H9 (cell line): ENCODE data around the gene TET3. TPM values are rescaled to one million over a fixed set of nuclear protein-coding genes. Genes with fewer than 3 reads are reported as not detected.

Experiments used
- DNase-seq: peaks from one replicate; pipeline ENCODE4 v3.0.0-alpha.2; 2017
- H2AFZ ChIP-seq: one replicate; pipeline ENCODE4 v1.6.1; 2013; ENCODE audit warnings: mild to moderate bottlenecking, low read length, control low read depth, moderate library complexity
- H2AK5ac ChIP-seq: 2 replicates; pipeline ENCODE4 v1.6.1; 2013; ENCODE audit warnings: low read length, control low read depth, mixed read lengths; ENCODE audit not compliant: insufficient read length
- H2BK120ac ChIP-seq: one replicate; pipeline ENCODE4 v1.6.1; 2013; ENCODE audit warnings: low read depth, mild to moderate bottlenecking, low read length, control low read depth, inconsistent platforms; ENCODE audit not compliant: poor library complexity, severe bottlenecking
- H2BK12ac ChIP-seq: 2 replicates; pipeline ENCODE4 v1.6.1; 2013; ENCODE audit warnings: low read length, control low read depth, mixed read lengths, low read depth; ENCODE audit not compliant: insufficient read length
- H2BK15ac ChIP-seq: 2 replicates; pipeline ENCODE4 v1.6.1; 2013; ENCODE audit warnings: low read depth, low read length, control low read depth
- H2BK20ac ChIP-seq: one replicate; pipeline ENCODE4 v1.6.1; 2013; ENCODE audit warnings: low read depth, mild to moderate bottlenecking, low read length, control low read depth, inconsistent platforms; ENCODE audit not compliant: poor library complexity, severe bottlenecking
- H2BK5ac ChIP-seq: 2 replicates; pipeline ENCODE4 v1.6.1; 2013; ENCODE audit warnings: low read length, control low read depth, mixed read lengths; ENCODE audit not compliant: insufficient read length
- H3K14ac ChIP-seq: 2 replicates; pipeline ENCODE4 v1.6.1; 2013; ENCODE audit warnings: low read length, control low read depth; ENCODE audit not compliant: insufficient read depth
- H3K18ac ChIP-seq: 2 replicates; pipeline ENCODE4 v1.6.1; 2013; ENCODE audit warnings: low read depth, mild to moderate bottlenecking, mixed read lengths, low read length, control low read depth; ENCODE audit not compliant: insufficient read length
- H3K23ac ChIP-seq: 2 replicates; pipeline ENCODE4 v1.6.1; 2013; ENCODE audit warnings: low read length, control low read depth, mixed read lengths, low read depth; ENCODE audit not compliant: insufficient read length
- H3K23me2 ChIP-seq: 2 replicates; pipeline ENCODE4 v1.6.1; 2013; ENCODE audit warnings: low read depth, mild to moderate bottlenecking, mixed read lengths, low read length, control low read depth; ENCODE audit not compliant: insufficient read length, poor library complexity, severe bottlenecking
- H3K27ac ChIP-seq: 2 replicates; pipeline ENCODE4 v1.5.1; 2013; ENCODE audit warnings: low read length, control low read depth, mixed read lengths, low read depth; ENCODE audit not compliant: insufficient read length
- H3K27me3 ChIP-seq: 2 replicates; pipeline ENCODE4 v1.6.1; 2013; ENCODE audit warnings: low read length, control low read depth, inconsistent platforms; ENCODE audit not compliant: insufficient read depth
- H3K4ac ChIP-seq: 2 replicates; pipeline ENCODE4 v1.6.1; 2013; ENCODE audit warnings: low read depth, mild to moderate bottlenecking, control low read depth, inconsistent platforms, low read length, moderate library complexity
- H3K4me1 ChIP-seq: 2 replicates; pipeline ENCODE4 v1.6.1; 2013; ENCODE audit warnings: low read length, control low read depth, inconsistent platforms; ENCODE audit not compliant: insufficient read depth
- H3K4me2 ChIP-seq: 2 replicates; pipeline ENCODE4 v1.6.1; 2013; ENCODE audit warnings: low read length, control low read depth, mixed read lengths; ENCODE audit not compliant: insufficient read length, insufficient read depth
- H3K56ac ChIP-seq: 2 replicates; pipeline ENCODE4 v1.6.1; 2013; ENCODE audit warnings: low read depth, mild to moderate bottlenecking, mixed read lengths, low read length, control low read depth; ENCODE audit not compliant: insufficient read length
- H3K79me1 ChIP-seq: 2 replicates; pipeline ENCODE4 v1.6.1; 2013; ENCODE audit warnings: low read depth, mild to moderate bottlenecking, moderate library complexity, low read length, control low read depth, inconsistent platforms; ENCODE audit not compliant: insufficient read depth, poor library complexity, severe bottlenecking
- H3K79me2 ChIP-seq: 2 replicates; pipeline ENCODE4 v1.6.1; 2013; ENCODE audit warnings: low read length, control low read depth, inconsistent platforms; ENCODE audit not compliant: insufficient read depth
- H3K9ac ChIP-seq: 2 replicates; pipeline ENCODE4 v1.6.1; 2013; ENCODE audit warnings: low read length, control low read depth, mixed read lengths; ENCODE audit not compliant: insufficient read length; ENCODE audit errors: extremely low read depth
- H3K9me3 ChIP-seq: one replicate; pipeline ENCODE4 v1.6.1; 2013; ENCODE audit warnings: low read depth, low read length, inconsistent platforms; ENCODE audit not compliant: control insufficient read depth
- H3T11ph ChIP-seq: one replicate; pipeline ENCODE4 v1.6.1; 2013; ENCODE audit warnings: mild to moderate bottlenecking, low read length, control low read depth, inconsistent platforms
- H4K20me1 ChIP-seq: one replicate; pipeline ENCODE4 v1.6.1; 2013; ENCODE audit not compliant: control insufficient read depth, insufficient read length, insufficient read depth
- H4K5ac ChIP-seq: 2 replicates; pipeline ENCODE4 v1.6.1; 2013; ENCODE audit warnings: low read depth, mild to moderate bottlenecking, mixed read lengths, low read length, control low read depth; ENCODE audit not compliant: insufficient read length
- H4K8ac ChIP-seq: replicated peaks from 2 replicates; pipeline ENCODE4 v1.6.1; 2013; ENCODE audit warnings: low read length, control low read depth, mixed read lengths, low read depth; ENCODE audit not compliant: insufficient read length
- H4K91ac ChIP-seq: 2 replicates; pipeline ENCODE4 v1.6.1; 2013; ENCODE audit warnings: low read depth, mild to moderate bottlenecking, moderate library complexity, mixed read lengths, low read length, control low read depth; ENCODE audit not compliant: insufficient read length
- H3K27ac Mint-ChIP-seq, 3 experiments: 2 replicates in 2 of 3; 3 replicates in 1 of 3; pipeline ENCODE4 v1.8.0; 2020 to 2021; ENCODE audit warnings: mixed read lengths in 3 of 3, mild to moderate bottlenecking in 1 of 3, moderate library complexity in 1 of 3
- H3K27me3 Mint-ChIP-seq: 2 replicates; pipeline ENCODE4 v1.8.0; 2021; ENCODE audit warnings: low read depth, mild to moderate bottlenecking, moderate library complexity, mixed read lengths
- H3K36me3 Mint-ChIP-seq, 3 experiments: 2 replicates in 2 of 3; 3 replicates in 1 of 3; pipeline ENCODE4 v1.8.0; 2020 to 2021; ENCODE audit warnings: low read depth in 3 of 3, mixed read lengths in 3 of 3; ENCODE audit not compliant: insufficient read depth in 1 of 3
- H3K4me1 Mint-ChIP-seq, 2 experiments: 2 replicates each; pipeline ENCODE4 v1.8.0; 2020; ENCODE audit warnings: mixed read lengths in 2 of 2
- H3K4me3 Mint-ChIP-seq, 2 experiments: 2 replicates in 1 of 2; 3 replicates in 1 of 2; pipeline ENCODE4 v1.8.0; 2020 to 2021; ENCODE audit warnings: mild to moderate bottlenecking in 2 of 2, mixed read lengths in 2 of 2, moderate library complexity in 1 of 2
- H3K9me3 Mint-ChIP-seq, 2 experiments: 2 replicates in 1 of 2; 3 replicates in 1 of 2; pipeline ENCODE4 v1.8.0; 2020; ENCODE audit warnings: mild to moderate bottlenecking in 2 of 2, mixed read lengths in 2 of 2, moderate library complexity in 1 of 2
- WGBS: extraction: QIAGEN DNeasy Blood & Tissue Kit; methylation state at CpG from one replicate; pipeline ENCODE4 v1.1.7; 2013; ENCODE audit warnings: missing lambda C conversion rate, low lambda C conversion rate, mixed read lengths; ENCODE audit not compliant: insufficient read length; ENCODE audit errors: extremely low coverage; 5-methylcytosine and 5-hydroxymethylcytosine counted together
- total RNA-seq: library from RNA; stranded (reverse); gene quantifications from 2 replicates; pipeline ENCODE4 v1.2.1, GENCODE V29; 2021
- TF ChIP-seq, protein P1 (sequence below): fragments of 200-600 bp; sonication (generic); conservative IDR thresholded peaks from 3 replicates; pipeline ENCODE4 v1.8.0; 2021; ENCODE audit warnings: antibody characterized with exemption, mild to moderate bottlenecking

Gene TET3
- total RNA-seq, 1 experiment from 2014 or later: 24.7 TPM

DNA sequence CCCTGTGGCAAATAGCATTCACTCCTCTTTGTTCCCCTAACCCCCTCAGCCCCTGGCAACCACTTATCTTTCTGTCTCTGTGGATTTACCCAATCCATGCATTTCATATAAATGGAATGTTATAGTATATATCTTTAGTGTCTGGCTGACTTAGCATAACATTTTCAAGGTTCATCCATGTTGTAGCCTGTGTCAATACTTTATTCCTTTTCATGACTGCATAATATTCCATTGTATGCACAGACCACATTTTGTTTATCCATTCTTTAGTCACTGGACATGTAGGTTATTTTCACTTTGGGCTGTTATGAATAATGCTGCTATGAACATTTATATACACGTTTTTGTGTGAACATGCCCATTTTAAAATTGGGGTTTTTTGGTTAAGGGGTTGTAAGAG, 42.8 kb downstream of the TET3 start:
- Histone ChIP-seq H2BK20ac (no peak overlapping the region), H3T11ph (no peak overlapping the region), H2BK15ac (no peak overlapping the region), H3K14ac (no peak overlapping the region), H3K4me1 (peaks cover 16% of the 10 kb centered on the region; the same call in 1 of the 2 replicates), H3K79me2 (peaks cover 2% of the 10 kb centered on the region; the same call in 1 of the 2 replicates), H3K9ac (no peak overlapping the region), H3K56ac (no peak overlapping the region), H3K4me2 (no peak overlapping the region), H3K27ac (no peak overlapping the region), H3K9me3 (no peaks in the 10 kb centered on the region), H3K23me2 (no peaks in the 10 kb centered on the region), H4K5ac (no peak overlapping the region), H2AK5ac (no peak overlapping the region), H4K91ac (no peak overlapping the region), H2BK12ac (no peak overlapping the region), H3K23ac (no peak overlapping the region), H3K27me3 (no peaks in the 10 kb centered on the region), H3K18ac (no peak overlapping the region), H2BK5ac (no peak overlapping the region), H2BK120ac (no peak overlapping the region), H2AFZ (no peak overlapping the region), H4K8ac (no peak overlapping the region), H3K79me1 (no peaks in the 10 kb centered on the region), H3K4ac (no peak overlapping the region), H4K20me1 (peaks cover 3% of the 10 kb centered on the region)
- Mint-ChIP-seq H3K27ac (no peak overlapping the region; a peak in 1 of 7 replicates), H3K36me3 (peaks cover 4 to 18% (median 13%) of the 10 kb centered on the region in 3 experiments), H3K4me1 (peaks cover 55 to 60% of the 10 kb centered on the region in 2 experiments), H3K27me3 (no peaks in the 10 kb centered on the region), H3K9me3 (peaks cover 8 to 11% of the 10 kb centered on the region in 2 experiments), H3K4me3 (no peak overlapping the region; a peak in 1 of 5 replicates)
- no CpG with 5 or more reads among the region's 1 CpG for WGBS
- TF ChIP-seq, protein P1, sequence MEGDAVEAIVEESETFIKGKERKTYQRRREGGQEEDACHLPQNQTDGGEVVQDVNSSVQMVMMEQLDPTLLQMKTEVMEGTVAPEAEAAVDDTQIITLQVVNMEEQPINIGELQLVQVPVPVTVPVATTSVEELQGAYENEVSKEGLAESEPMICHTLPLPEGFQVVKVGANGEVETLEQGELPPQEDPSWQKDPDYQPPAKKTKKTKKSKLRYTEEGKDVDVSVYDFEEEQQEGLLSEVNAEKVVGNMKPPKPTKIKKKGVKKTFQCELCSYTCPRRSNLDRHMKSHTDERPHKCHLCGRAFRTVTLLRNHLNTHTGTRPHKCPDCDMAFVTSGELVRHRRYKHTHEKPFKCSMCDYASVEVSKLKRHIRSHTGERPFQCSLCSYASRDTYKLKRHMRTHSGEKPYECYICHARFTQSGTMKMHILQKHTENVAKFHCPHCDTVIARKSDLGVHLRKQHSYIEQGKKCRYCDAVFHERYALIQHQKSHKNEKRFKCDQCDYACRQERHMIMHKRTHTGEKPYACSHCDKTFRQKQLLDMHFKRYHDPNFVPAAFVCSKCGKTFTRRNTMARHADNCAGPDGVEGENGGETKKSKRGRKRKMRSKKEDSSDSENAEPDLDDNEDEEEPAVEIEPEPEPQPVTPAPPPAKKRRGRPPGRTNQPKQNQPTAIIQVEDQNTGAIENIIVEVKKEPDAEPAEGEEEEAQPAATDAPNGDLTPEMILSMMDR: no peak
- no peak for DNase-seq
